NT2/D1 (cell line): ENCODE data around the gene EEF1AKMT3.

ENCODE experiments used
- SUZ12 ChIP-seq: IDR thresholded peaks from 2 replicates; pipeline ENCODE4 v1.6.1; 2011; ENCODE audit not compliant: insufficient read length, insufficient read depth; ENCODE audit errors: extremely low read depth
- YY1 ChIP-seq: IDR thresholded peaks from 2 replicates; pipeline ENCODE4 v1.6.1; 2011; ENCODE audit not compliant: insufficient read length, insufficient read depth
- ZNF274 ChIP-seq: IDR thresholded peaks from 2 replicates; pipeline ENCODE4 v1.6.1; 2011; ENCODE audit warnings: mild to moderate bottlenecking, low read depth, low read length

DNA sequence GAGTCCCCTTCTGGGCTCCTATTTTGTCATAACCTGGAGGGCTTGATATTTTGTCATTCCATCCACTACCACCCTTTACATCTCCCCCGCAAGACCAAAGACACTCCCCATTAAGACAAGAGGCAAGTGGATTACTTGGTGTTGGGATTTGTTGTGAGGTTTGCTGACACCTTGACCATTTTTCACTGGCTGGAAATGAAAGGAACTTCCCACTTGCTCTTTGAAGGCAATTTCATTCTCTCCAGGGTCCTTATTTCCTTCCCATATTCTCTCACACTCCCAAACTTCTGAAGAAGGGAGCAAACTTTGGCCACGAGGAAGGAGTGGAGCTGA is 48.8 kb upstream of the EEF1AKMT3 start:
- TF ChIP-seq ZNF274 (no peak), YY1 (no peak), SUZ12 (no peak)
